Calu3 (cell line): ENCODE data around the gene TSHZ2. TPM values are rescaled to one million over a fixed set of nuclear protein-coding genes. Genes with fewer than 3 reads are reported as not detected.

ENCODE experiments used
- BruUV-seq: library from RNA; stranded (reverse); fragments of 400-500 nt; replicated peaks from 2 replicates; lab custom pipeline; 2021; lab: Mats Ljungman, UMichigan
- CTCF ChIA-PET: fragments of 300-600 bp; sonication (Branson Sonifier 250); formaldehyde crosslinking; loops from one replicate; lab custom pipeline; 2022; ENCODE audit warnings: antibody characterized with exemption; lab: Charles Lee
- DNase-seq: peaks from one replicate; pipeline ENCODE4 v3.0.0; 2022
- H3K27ac Mint-ChIP-seq: one replicate; pipeline ENCODE4 v1.8.0; 2022; ENCODE audit warnings: mixed read lengths; ENCODE audit not compliant: unreplicated experiment
- H3K27me3 Mint-ChIP-seq: one replicate; pipeline ENCODE4 v1.8.0; 2022; ENCODE audit warnings: mixed read lengths; ENCODE audit not compliant: unreplicated experiment
- H3K36me3 Mint-ChIP-seq: one replicate; pipeline ENCODE4 v1.8.0; 2022; ENCODE audit warnings: mild to moderate bottlenecking, moderate library complexity, mixed read lengths; ENCODE audit not compliant: insufficient read depth, unreplicated experiment
- H3K4me1 Mint-ChIP-seq: one replicate; pipeline ENCODE4 v1.8.0; 2022; ENCODE audit warnings: mild to moderate bottlenecking, low read depth, mixed read lengths; ENCODE audit not compliant: unreplicated experiment
- H3K4me3 Mint-ChIP-seq: one replicate; pipeline ENCODE4 v1.8.0; 2022; ENCODE audit warnings: mild to moderate bottlenecking, low read depth, moderate library complexity, mixed read lengths; ENCODE audit not compliant: unreplicated experiment
- H3K9me3 Mint-ChIP-seq: one replicate; pipeline ENCODE4 v1.8.0; 2022; ENCODE audit warnings: low read depth, mixed read lengths; ENCODE audit not compliant: unreplicated experiment
- intact Hi-C: fragments of 100-400 bp; cut with micrococcal nuclease; formaldehyde crosslinking; loops from one replicate; pipeline ENCODE4 v1.10.0; 2022; ENCODE audit not compliant: unreplicated experiment
- total RNA-seq: library from RNA; stranded (reverse); gene quantifications from 2 replicates; pipeline ENCODE4 v1.2.3, GENCODE V29; 2022
- TF ChIP-seq, protein P1 (sequence below): fragments of 200-600 bp; IDR thresholded peaks from one replicate; pipeline ENCODE4 v1.8.0; 2022; ENCODE audit warnings: antibody characterized with exemption; ENCODE audit not compliant: unreplicated experiment

TSHZ2 gene
- total RNA-seq, 1 experiment from 2014 or later = not detected

DNA sequence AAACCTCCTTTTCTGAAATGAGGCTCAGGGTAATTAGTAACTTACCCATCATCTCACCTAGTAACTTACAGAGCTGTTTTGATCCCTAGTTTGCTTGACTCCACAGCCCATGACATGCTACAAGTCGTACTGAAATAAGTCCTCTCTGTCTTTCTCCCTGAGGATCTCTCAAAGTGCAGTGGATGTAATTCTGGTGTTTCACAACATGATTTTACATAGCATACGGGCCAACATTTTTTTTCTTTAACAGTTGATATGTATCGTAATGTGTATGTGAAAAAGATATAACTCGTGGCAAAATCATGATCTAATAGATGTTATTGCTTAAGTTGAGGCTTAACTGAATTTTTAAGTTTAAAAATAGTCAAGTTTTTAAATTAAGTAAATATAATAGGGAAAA lies 45.0 kb downstream of the TSHZ2 start:
- intact Hi-C loops = no loop called here
- CTCF ChIA-PET = no interaction called here
- Mint-ChIP-seq H3K4me1 (no peaks in the 10 kb centered on the region), H3K27ac (no peak overlapping the region), H3K36me3 (no peaks in the 10 kb centered on the region), H3K4me3 (no peak overlapping the region), H3K9me3 (peaks cover 2% of the 10 kb centered on the region), H3K27me3 (peaks cover 11% of the 10 kb centered on the region)
- no peak for DNase-seq
- no TSS peak for BruUV-seq
- TF ChIP-seq, protein P1, sequence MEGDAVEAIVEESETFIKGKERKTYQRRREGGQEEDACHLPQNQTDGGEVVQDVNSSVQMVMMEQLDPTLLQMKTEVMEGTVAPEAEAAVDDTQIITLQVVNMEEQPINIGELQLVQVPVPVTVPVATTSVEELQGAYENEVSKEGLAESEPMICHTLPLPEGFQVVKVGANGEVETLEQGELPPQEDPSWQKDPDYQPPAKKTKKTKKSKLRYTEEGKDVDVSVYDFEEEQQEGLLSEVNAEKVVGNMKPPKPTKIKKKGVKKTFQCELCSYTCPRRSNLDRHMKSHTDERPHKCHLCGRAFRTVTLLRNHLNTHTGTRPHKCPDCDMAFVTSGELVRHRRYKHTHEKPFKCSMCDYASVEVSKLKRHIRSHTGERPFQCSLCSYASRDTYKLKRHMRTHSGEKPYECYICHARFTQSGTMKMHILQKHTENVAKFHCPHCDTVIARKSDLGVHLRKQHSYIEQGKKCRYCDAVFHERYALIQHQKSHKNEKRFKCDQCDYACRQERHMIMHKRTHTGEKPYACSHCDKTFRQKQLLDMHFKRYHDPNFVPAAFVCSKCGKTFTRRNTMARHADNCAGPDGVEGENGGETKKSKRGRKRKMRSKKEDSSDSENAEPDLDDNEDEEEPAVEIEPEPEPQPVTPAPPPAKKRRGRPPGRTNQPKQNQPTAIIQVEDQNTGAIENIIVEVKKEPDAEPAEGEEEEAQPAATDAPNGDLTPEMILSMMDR = no peak

DNA sequence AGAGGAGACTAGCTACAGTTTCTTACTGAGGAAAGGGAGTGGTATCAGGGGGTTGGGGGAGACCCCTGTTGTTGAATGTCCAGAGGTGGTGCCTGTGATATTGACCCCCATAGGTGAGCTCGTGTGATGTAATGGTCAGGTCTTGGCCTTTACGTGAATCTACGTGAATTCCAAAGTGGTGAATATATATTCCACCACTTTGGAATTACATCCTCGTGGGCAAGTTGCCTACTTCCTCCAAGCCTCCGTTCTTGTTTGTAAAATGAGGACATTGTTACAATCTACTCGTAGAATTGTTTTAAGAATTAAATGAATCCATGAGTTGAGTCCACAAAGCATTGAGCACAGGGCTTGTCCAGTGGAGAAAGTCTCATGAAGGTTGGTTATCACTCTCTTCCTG lies 47.3 kb downstream of the TSHZ2 start:
- BruUV-seq = no TSS peak
- H3K4me3 Mint-ChIP-seq = no peak overlapping the region
- H3K27ac Mint-ChIP-seq = no peak overlapping the region
- TF ChIP-seq, protein P1 = no peak
- CTCF ChIA-PET = interaction anchor here (0.7 kb wide), 1 partner anchor 81 kb away, joined by 4 read pairs; no protein-coding TSS in a partner anchor
- H3K9me3 Mint-ChIP-seq = peaks cover 2% of the 10 kb centered on the region
- intact Hi-C loops = no loop called here
- no peaks in the 10 kb centered on the region for H3K4me1 Mint-ChIP-seq
- no peaks in the 10 kb centered on the region for H3K36me3 Mint-ChIP-seq
- DNase-seq = no peak
- H3K27me3 Mint-ChIP-seq = no peaks in the 10 kb centered on the region

DNA sequence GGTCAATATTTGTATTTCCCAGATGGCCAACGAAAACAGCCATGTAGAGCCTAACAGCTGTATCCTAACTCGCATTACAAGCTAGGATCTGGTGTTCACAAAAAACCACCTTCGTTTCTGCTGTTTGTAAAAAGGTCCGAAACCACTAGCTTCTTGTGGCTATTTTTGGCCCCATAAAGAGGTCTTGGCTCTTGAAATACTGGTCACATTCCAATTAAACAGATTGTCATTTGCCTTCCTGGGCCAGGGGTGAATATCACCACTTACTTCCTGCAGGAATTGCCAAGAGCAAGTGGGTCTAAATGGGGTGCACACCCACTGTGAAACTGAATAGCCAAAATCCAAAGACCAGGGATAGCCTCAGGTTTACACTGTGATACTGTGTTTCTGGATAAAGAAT lies 48.2 kb downstream of the TSHZ2 start:
- Mint-ChIP-seq H3K4me1 (no peaks in the 10 kb centered on the region), H3K27me3 (no peaks in the 10 kb centered on the region), H3K27ac (no peak overlapping the region), H3K4me3 (no peak overlapping the region), H3K36me3 (no peaks in the 10 kb centered on the region), H3K9me3 (peaks cover 2% of the 10 kb centered on the region)
- no peak for DNase-seq
- no TSS peak for BruUV-seq
- TF ChIP-seq, protein P1 = no peak
- intact Hi-C loops = loop anchor here (2.0 kb wide), 1 partner anchor 196 kb away; no protein-coding TSS in a partner anchor
- CTCF ChIA-PET = interaction anchor here (0.7 kb wide), 1 partner anchor 31 kb away, joined by 5 read pairs; no protein-coding TSS in a partner anchor

DNA sequence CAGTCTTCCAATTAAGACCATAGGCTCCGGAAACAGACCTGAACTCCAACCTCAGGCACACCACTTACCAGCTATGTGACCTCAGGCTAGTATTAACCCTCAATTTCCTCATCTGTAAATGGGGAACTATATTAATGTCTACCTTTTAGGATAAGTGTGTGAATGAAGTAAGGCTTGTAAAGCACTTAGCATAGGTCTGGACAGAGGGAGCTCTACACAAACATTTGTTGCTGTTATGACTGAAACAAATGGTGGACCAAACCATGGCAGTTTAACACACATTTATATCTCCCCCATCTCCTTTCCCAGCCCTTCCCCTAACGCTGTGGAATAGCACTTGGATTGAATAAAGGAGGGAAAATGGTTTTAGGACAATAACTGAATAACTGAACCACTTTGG lies 48.7 kb downstream of the TSHZ2 start:
- DNase-seq = no peak
- Mint-ChIP-seq H3K9me3 (peaks cover 2% of the 10 kb centered on the region), H3K27ac (no peak overlapping the region), H3K4me3 (no peak overlapping the region), H3K36me3 (no peaks in the 10 kb centered on the region), H3K27me3 (no peaks in the 10 kb centered on the region), H3K4me1 (no peaks in the 10 kb centered on the region)
- TF ChIP-seq, protein P1 = no peak
- BruUV-seq = no TSS peak
- CTCF ChIA-PET = interaction anchor here (0.7 kb wide), 1 partner anchor 30 kb away, joined by 5 read pairs; no protein-coding TSS in a partner anchor
- intact Hi-C loops = loop anchor here (2.0 kb wide), 1 partner anchor 196 kb away; no protein-coding TSS in a partner anchor
